Fibroblast of lung (primary cell): ENCODE data around the gene DOCK3. TPM values are rescaled to one million over a fixed set of nuclear protein-coding genes. Genes with fewer than 3 reads are reported as not detected.

Source experiments
- DNase-seq, 2 donors: peaks; one replicate each; pipeline versions ENCODE4 v3.0.0 to v3.0.0-alpha.2; 2010; ENCODE audit warnings: low read depth in 2 of 2
- H2AFZ ChIP-seq: 2 replicates; pipeline ENCODE4 v1.5.1; 2012; ENCODE audit warnings: low read length, control low read depth, inconsistent platforms
- H3K27ac ChIP-seq: 2 replicates; pipeline ENCODE4 v1.5.1; 2011; ENCODE audit warnings: low read length, control low read depth; ENCODE audit not compliant: insufficient read depth
- H3K27me3 ChIP-seq: 2 replicates; pipeline ENCODE4 v1.5.1; 2011; ENCODE audit warnings: mild to moderate bottlenecking, low read length; ENCODE audit not compliant: control insufficient read depth, insufficient read depth
- H3K36me3 ChIP-seq: 2 replicates; pipeline ENCODE4 v1.5.1; 2011; ENCODE audit warnings: low read length; ENCODE audit not compliant: control insufficient read depth, insufficient read depth
- H3K4me1 ChIP-seq: 2 replicates; pipeline ENCODE4 v1.5.1; 2011; ENCODE audit warnings: low read length; ENCODE audit not compliant: control insufficient read depth, insufficient read depth; ENCODE audit errors: extremely low read depth
- H3K4me2 ChIP-seq: 2 replicates; pipeline ENCODE4 v1.5.1; 2011; ENCODE audit warnings: low read length, control low read depth; ENCODE audit not compliant: insufficient read depth; ENCODE audit errors: extremely low read depth
- H3K4me3 ChIP-seq, 4 experiments: fragments of 200-600 bp in 1 of 4; sonication (generic) in 1 of 4; replicated peaks in 1 of 4; 2 replicates each; pipeline ENCODE4 v1.5.1; 2011 to 2016; ENCODE audit warnings: low read length in 4 of 4, low read depth in 3 of 4, mild to moderate bottlenecking in 3 of 4, control low read depth in 2 of 4, inconsistent platforms in 1 of 4, mixed read lengths in 1 of 4; ENCODE audit not compliant: insufficient read depth in 1 of 4; ENCODE audit errors: control extremely low read depth in 1 of 4
- H3K79me2 ChIP-seq: 2 replicates; pipeline ENCODE4 v1.5.1; 2012; ENCODE audit warnings: mild to moderate bottlenecking, low read length, inconsistent platforms; ENCODE audit not compliant: control insufficient read depth, insufficient read depth
- H3K9ac ChIP-seq: 2 replicates; pipeline ENCODE4 v1.5.1; 2011; ENCODE audit warnings: mild to moderate bottlenecking, low read length, control low read depth; ENCODE audit not compliant: insufficient read depth
- H3K9me3 ChIP-seq: 2 replicates; pipeline ENCODE4 v1.5.1; 2012; ENCODE audit warnings: low read depth, low read length; ENCODE audit not compliant: control insufficient read depth, insufficient read depth
- H4K20me1 ChIP-seq: 2 replicates; pipeline ENCODE4 v1.5.1; 2011; ENCODE audit warnings: low read length; ENCODE audit not compliant: control insufficient read depth, insufficient read depth; ENCODE audit errors: extremely low read depth
- CTCF ChIP-seq, 2 donors: IDR thresholded peaks in 1 of 2; conservative IDR thresholded peaks in 1 of 2; 1 replicate in 1 of 2; 2 replicates in 1 of 2; pipeline ENCODE4 v1.5.1; 2011 to 2012; ENCODE audit warnings: low read length in 2 of 2, control low read depth in 1 of 2, inconsistent platforms in 1 of 2, low read depth in 1 of 2, mild to moderate bottlenecking in 1 of 2
- EZH2 ChIP-seq: IDR thresholded peaks from 2 replicates; pipeline ENCODE4 v1.5.1; 2012; ENCODE audit warnings: low read length, control low read depth, mild to moderate bottlenecking; ENCODE audit errors: missing control alignments
- polyA plus RNA-seq, 2 donors: library from polyadenylated mRNA; depleted of rRNA in 1 of 2; stranded (reverse) in 1 of 2; unstranded in 1 of 2; fragments of >200 nt; gene quantifications; 2 replicates each; pipeline ENCODE4 v1.2.1, GENCODE V29; 2011 to 2012; ENCODE audit warnings: missing spikeins in 1 of 2
- total RNA-seq: library from RNA; depleted of rRNA; stranded (reverse); fragments of >200 nt; gene quantifications from 2 replicates; pipeline ENCODE4 v1.2.1, GENCODE V29; 2014

Gene DOCK3
- total and polyA plus RNA-seq, 2 donors (not counting 1 experiment from before 2014, with no cell fraction given): 0.07 to 0.17 TPM

- H3K9ac ChIP-seq: no peak overlapping the region
- H3K36me3 ChIP-seq: no peaks in the 10 kb centered on the region
- no peaks in the 10 kb centered on the region for H3K4me1 ChIP-seq
- H3K27me3 ChIP-seq: no peaks in the 10 kb centered on the region
- TF ChIP-seq CTCF (conservative IDR thresholded peaks at IDR 0.05 in 1 of 2, IDR thresholded peaks at IDR 0.05 in 1 of 2; ENCODE audit: low read depth in 1 of 2, low read length in 2 of 2) (no peak), EZH2 (no peak)
- no peak overlapping the region for H2AFZ ChIP-seq
- H3K9me3 ChIP-seq: no peaks in the 10 kb centered on the region
- DNase-seq: no peak
- no peak overlapping the region for H3K4me3 ChIP-seq
- no peaks in the 10 kb centered on the region for H4K20me1 ChIP-seq
- H3K27ac ChIP-seq: no peak overlapping the region
- no peak overlapping the region for H3K4me2 ChIP-seq
- no peaks in the 10 kb centered on the region for H3K79me2 ChIP-seq
Observed at GRCh38 chr3:51224283-51224682, 549.6 kb downstream of the DOCK3 start.

- Histone ChIP-seq H3K79me2 (no peaks in the 10 kb centered on the region), H4K20me1 (no peaks in the 10 kb centered on the region), H3K27ac (no peak overlapping the region), H3K4me2 (no peak overlapping the region), H3K9me3 (no peaks in the 10 kb centered on the region), H3K4me1 (no peaks in the 10 kb centered on the region), H3K9ac (no peak overlapping the region), H2AFZ (no peak overlapping the region), H3K36me3 (no peaks in the 10 kb centered on the region), H3K4me3 (no peak overlapping the region), H3K27me3 (no peaks in the 10 kb centered on the region)
- no peak for TF ChIP-seq EZH2
- TF ChIP-seq CTCF (conservative IDR thresholded peaks at IDR 0.05 in 1 of 2, IDR thresholded peaks at IDR 0.05 in 1 of 2; ENCODE audit: low read depth in 1 of 2, low read length in 2 of 2): no peak
- DNase-seq: no peak
Observed at GRCh38 chr3:51224843-51225242, 550.1 kb downstream of the DOCK3 start.

GRCh38 chr3:51242939-51243338, 568.2 kb downstream of the DOCK3 start:
- Histone ChIP-seq H3K9ac (no peak overlapping the region), H3K27ac (no peak overlapping the region), H3K79me2 (no peaks in the 10 kb centered on the region), H2AFZ (no peak overlapping the region), H3K4me2 (no peak overlapping the region), H3K9me3 (no peaks in the 10 kb centered on the region), H3K4me1 (no peaks in the 10 kb centered on the region), H3K27me3 (no peaks in the 10 kb centered on the region), H4K20me1 (no peaks in the 10 kb centered on the region), H3K4me3 (no peak overlapping the region), H3K36me3 (no peaks in the 10 kb centered on the region)
- no peak for TF ChIP-seq EZH2
- TF ChIP-seq CTCF (conservative IDR thresholded peaks at IDR 0.05 in 1 of 2, IDR thresholded peaks at IDR 0.05 in 1 of 2; ENCODE audit: low read depth in 1 of 2, low read length in 2 of 2): no peak
- DNase-seq: no peak
